GM12878 (cell line): ENCODE measurements around the gene RORC.

Experiments used
- EP300 ChIP-seq, 2 experiments: fragments of 150-350 bp in 1 of 2; IDR thresholded peaks; 2 replicates each; pipeline ENCODE4 v1.6.1; 2011 to 2012; ENCODE audit warnings: low read depth in 2 of 2, low read length in 2 of 2, borderline replicate concordance in 1 of 2, improper control_type of control experiment in 1 of 2, inconsistent platforms in 1 of 2; ENCODE audit not compliant: control insufficient read depth in 1 of 2
- ESRRA ChIP-seq: IDR thresholded peaks from 2 replicates; pipeline ENCODE4 v1.6.1; 2012; ENCODE audit warnings: mild to moderate bottlenecking, low read length, improper control_type of control experiment
- RCOR1 ChIP-seq: conservative IDR thresholded peaks from 2 replicates; pipeline ENCODE4 v1.6.1; 2012; ENCODE audit warnings: low read depth, low read length, improper control_type of control experiment

GRCh38 chr1:151860504-151861187 is 29.0 kb upstream of the RORC start:
- no peak for TF ChIP-seq ESRRA
- no peak for TF ChIP-seq EP300 (IDR thresholded peaks at IDR 0.05; ENCODE audit: borderline replicate concordance in 1 of 2, control insufficient read depth in 1 of 2, low read depth in 2 of 2, low read length in 2 of 2)
- TF ChIP-seq RCOR1: no peak
